ENCODE measurements around the gene CTDNEP1.

CTDNEP1 gene

DNA sequence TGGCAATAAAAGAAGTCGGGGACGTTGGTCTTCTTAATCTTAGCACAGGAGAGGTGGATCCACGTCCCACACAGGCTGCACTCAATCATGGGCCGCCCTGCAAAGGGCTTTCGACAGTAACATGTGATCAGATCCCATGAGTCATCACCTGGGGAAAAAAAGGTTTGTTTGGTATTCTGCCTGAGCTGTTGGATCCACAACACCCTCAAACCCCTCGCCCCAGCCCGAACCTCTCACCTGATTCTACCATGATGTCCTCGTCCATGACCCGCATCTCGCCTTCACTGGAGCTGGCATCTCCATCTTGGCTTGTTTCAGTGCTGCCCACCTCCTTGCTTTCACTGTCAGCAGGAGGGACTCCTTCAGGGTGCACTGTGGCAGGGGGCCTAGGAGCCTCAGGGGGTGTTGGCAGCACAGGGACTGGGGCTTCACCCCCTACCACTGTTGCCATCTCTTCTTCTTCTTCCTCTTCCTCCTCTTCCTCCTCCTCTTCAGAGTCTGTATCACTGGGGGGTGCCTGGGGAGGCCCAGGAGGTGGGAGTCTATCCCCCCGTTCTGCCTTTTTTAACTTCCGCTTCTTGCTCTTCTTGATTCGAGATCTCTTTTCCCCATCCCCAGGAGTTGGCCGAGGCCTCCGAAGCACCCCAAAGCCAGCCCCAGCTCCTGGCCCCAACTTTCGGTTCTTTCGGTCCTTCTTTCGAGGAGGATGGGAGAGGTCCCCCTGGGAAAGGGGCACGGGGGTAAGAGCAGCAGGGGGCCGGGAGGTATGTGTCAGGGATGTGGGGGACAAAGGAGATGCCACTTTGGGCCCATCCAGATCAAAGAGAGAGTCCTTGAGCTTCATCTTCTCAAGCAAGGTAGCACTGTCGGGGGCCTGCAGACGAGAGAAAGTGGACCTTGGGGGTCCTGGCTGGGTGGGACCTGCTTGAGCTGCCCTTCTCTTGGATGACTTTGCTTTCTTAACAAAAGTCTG lies 15.6 kb downstream of the CTDNEP1 start:
- peak overlapping the region; percentile 99 for H3K27ac Mint-ChIP-seq
- ATAC-seq: no peak
- peaks cover 64% of the 10 kb centered on the region for H3K4me1 Mint-ChIP-seq
- no peak for DNase-seq
- H3K36me3 Mint-ChIP-seq (ENCODE audit: low read depth): peaks cover 38% of the 10 kb centered on the region
- H3K9me3 Mint-ChIP-seq: no peaks in the 10 kb centered on the region
- peaks cover 4% of the 10 kb centered on the region for H3K27me3 Mint-ChIP-seq
- peak overlapping the region; percentile 14 for H3K4me3 Mint-ChIP-seq

DNA sequence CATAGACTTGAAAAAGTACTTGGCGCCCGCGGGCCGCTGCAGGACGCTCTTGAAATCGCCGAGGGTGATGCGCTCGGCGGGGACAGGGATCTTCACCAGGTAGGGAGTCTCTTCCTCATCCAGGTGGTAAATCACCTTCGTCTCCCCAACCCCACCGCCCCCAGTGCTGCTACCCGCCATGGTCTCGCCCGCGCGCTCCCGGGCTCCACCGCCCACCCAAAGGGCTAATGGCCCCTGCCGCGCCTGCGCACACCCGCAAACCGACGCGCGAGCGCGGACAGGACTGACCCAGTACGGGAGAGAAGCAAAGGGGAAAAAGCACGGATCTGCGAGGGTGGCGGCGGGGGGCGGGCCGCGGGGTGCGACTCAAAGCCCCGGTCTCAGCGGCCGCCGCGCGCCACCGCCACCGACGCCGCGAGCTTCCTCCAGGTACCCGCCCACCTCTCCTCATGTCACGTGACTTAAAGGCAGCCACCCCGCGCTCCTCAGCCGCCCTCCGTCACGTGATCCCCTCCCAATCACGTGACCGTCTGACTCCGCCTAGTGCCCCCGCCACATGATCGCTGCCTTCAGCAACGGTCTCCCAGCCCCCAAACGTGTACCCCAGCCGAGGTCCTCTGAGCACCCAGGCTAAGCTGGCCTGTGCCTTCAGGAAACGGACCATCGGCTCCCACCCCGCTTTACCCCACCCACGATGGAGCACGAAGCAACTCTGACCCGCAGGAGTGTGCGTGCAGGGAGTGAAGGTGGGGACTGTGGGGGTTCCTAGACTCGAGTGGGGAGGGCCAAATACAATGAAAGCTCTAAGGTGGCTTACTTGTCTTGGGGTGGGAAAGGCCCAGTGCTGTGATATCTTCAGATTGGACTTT lies 17.2 kb downstream of the CTDNEP1 start, which contains the start of gene DVL2:
TSS of gene DVL2 (minus strand) at position 435 of the 869 bp plus-strand sequence. CDS start at position 180, 255 bp downstream.
- Mint-ChIP-seq H3K4me1 (peaks cover 49% of the 10 kb centered on the region), H3K27me3 (peaks cover 2% of the 10 kb centered on the region), H3K27ac (peak within 1 kb of the TSS; percentile 99), H3K9me3 (no peaks in the 10 kb centered on the region), H3K36me3 (ENCODE audit: low read depth) (peaks cover 36% of the 10 kb centered on the region), H3K4me3 (peak within 1 kb of the TSS; percentile 97)
- ATAC-seq (peak; percentile 39), DNase-seq (peak; percentile 96)

DNA sequence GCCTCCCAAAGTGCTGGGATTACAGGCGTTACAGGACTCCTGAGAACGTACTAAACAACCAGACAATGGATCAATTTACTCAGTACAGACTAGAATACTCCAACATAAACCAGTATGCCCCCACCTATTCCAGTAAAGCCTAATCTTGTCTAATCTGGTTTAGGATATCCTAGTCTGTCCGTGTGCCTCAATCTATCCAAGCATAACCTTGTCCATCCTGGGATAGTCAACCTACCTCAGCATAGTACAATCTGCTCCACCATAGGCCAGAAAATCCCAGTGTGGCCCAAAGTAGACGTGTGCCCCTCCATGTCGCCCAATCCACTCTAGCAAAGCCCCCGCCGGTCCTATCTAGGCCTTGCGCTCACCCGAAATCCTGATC lies 17.8 kb downstream of the CTDNEP1 start:
- Mint-ChIP-seq H3K4me1 (peaks cover 53% of the 10 kb centered on the region), H3K36me3 (ENCODE audit: low read depth) (peaks cover 41% of the 10 kb centered on the region), H3K27ac (peak overlapping the region; percentile 99), H3K9me3 (no peaks in the 10 kb centered on the region), H3K27me3 (peaks cover 2% of the 10 kb centered on the region), H3K4me3 (peak overlapping the region; percentile 97)
- DNase-seq: no peak
- ATAC-seq: no peak

DNA sequence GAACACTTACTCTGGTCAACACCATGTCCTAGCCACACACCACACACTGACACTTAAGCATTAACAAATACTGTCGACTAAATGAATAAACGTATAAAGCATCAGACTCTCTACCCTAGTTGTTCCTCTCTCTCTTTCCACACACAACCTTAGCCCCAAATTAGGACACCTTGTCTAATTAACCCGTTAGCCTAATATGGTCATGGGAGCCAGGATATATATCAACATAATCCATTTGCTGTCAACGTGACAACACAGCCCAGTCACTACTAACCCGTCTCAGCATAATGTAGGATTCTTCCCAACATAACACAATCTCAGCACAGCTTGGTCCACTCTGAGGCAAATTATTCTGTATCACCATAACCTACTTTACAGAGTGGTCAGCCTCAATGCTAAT lies 19.4 kb downstream of the CTDNEP1 start:
- no peak for ATAC-seq
- H3K9me3 Mint-ChIP-seq: no peaks in the 10 kb centered on the region
- H3K36me3 Mint-ChIP-seq (ENCODE audit: low read depth): peaks cover 49% of the 10 kb centered on the region
- DNase-seq: no peak
- H3K4me3 Mint-ChIP-seq: peak overlapping the region; percentile 97
- peaks cover 55% of the 10 kb centered on the region for H3K4me1 Mint-ChIP-seq
- H3K27ac Mint-ChIP-seq: no peak overlapping the region
- H3K27me3 Mint-ChIP-seq: peaks cover 2% of the 10 kb centered on the region

DNA sequence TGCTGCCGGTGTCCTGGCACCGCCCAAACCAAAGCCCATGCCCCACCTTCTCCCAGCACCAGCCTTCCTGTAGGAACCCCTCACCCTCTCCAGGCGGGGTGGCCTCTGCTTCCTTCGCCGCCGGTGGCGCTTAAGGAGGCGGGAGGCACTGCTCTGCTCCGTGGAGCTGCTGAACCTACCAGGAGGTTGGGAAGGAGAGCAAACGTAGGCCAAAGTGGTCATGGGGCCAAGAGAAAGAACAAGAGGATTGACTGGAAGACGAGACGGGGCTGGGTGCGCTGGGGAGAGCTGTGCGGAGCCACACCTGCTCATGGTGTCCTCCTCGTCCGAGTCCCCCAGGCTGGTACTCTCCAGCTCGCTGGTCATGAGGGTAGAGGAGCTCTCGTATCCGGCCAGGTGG lies 22.0 kb downstream of the CTDNEP1 start:
- ATAC-seq (no peak), DNase-seq (no peak)
- Mint-ChIP-seq H3K9me3 (no peaks in the 10 kb centered on the region), H3K4me3 (no peak overlapping the region), H3K4me1 (peaks cover 30% of the 10 kb centered on the region), H3K36me3 (ENCODE audit: low read depth) (peaks cover 36% of the 10 kb centered on the region), H3K27me3 (peaks cover 2% of the 10 kb centered on the region), H3K27ac (no peak overlapping the region)

DNA sequence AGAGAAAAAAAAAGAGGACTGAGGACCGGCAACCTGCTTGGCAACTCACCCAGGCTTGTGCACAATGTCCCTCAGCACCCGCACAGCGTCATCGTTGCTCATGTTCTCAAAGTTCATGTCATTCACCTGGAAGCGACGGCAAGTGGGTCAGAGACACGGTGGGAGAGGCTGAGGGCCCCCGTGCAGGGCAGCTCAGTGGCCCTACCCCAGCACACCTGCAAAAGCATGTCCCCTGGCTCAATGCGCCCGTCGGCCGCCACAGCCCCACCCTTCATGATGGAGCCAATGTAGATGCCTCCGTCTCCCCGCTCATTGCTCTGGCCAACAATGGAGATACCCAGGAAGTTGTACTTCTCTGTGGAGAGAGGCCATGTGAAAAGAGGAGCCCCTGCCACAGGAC lies 22.6 kb downstream of the CTDNEP1 start:
- no peak overlapping the region for H3K27ac Mint-ChIP-seq

DNA sequence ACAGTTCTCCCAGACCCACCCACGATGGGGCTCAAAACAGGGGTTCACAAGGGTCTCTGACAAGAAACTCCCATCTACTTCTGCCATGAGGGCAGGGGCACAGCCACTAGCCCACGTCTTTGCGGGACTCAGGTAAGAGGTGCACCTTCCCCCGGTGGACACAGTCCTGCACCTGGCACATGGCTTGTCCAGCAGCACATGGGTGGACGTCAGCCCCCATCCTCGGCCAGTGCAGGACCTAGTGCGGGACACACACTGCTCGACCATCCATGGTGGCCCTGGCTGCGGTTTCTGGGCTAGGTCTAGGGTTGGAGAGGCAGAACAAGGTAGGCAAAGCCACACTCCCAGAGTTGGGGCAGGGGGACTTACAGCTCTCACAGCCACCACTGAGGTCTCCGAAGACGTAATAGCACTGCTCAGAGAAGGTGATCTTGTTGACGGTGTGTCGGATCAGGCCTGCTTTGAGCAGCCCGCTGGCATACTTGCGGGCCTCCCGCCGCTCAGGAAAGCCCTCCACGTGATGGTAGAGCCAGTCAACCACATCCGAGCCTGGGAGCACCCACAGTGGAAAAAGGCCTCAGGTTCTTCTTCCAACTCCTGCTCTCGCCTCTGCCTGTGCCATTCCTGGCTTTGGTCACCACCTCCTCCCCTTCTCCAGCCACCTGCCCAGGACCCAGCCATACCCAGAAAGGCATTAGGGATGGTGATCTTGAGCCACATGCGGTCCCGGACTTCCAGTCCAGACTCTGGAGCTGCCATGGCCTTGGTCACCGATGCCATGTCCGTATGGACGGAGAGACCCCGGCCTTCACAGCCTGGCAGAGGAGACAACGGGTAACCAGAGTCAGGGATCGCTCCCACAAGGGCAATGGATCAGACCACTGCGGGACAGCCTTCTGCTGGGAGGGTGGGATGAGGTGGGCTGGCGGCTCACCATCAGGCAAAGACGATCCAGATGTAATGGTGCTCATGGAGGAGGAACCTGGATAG lies 24.5 kb downstream of the CTDNEP1 start:
- Mint-ChIP-seq H3K9me3 (no peaks in the 10 kb centered on the region), H3K36me3 (ENCODE audit: low read depth) (peaks cover 43% of the 10 kb centered on the region), H3K4me3 (no peak overlapping the region), H3K27me3 (no peaks in the 10 kb centered on the region), H3K4me1 (peaks cover 13% of the 10 kb centered on the region), H3K27ac (no peak overlapping the region)
- no peak for DNase-seq
- no peak for ATAC-seq

More for the DNA sequence above, 22.6 kb downstream of the CTDNEP1 start:
- H3K36me3 Mint-ChIP-seq (ENCODE audit: low read depth): peaks cover 35% of the 10 kb centered on the region
- H3K4me1 Mint-ChIP-seq: peaks cover 28% of the 10 kb centered on the region
- no peak overlapping the region for H3K4me3 Mint-ChIP-seq
- DNase-seq (no peak), ATAC-seq (no peak)
- H3K9me3 Mint-ChIP-seq: no peaks in the 10 kb centered on the region
- no peaks in the 10 kb centered on the region for H3K27me3 Mint-ChIP-seq

DNA sequence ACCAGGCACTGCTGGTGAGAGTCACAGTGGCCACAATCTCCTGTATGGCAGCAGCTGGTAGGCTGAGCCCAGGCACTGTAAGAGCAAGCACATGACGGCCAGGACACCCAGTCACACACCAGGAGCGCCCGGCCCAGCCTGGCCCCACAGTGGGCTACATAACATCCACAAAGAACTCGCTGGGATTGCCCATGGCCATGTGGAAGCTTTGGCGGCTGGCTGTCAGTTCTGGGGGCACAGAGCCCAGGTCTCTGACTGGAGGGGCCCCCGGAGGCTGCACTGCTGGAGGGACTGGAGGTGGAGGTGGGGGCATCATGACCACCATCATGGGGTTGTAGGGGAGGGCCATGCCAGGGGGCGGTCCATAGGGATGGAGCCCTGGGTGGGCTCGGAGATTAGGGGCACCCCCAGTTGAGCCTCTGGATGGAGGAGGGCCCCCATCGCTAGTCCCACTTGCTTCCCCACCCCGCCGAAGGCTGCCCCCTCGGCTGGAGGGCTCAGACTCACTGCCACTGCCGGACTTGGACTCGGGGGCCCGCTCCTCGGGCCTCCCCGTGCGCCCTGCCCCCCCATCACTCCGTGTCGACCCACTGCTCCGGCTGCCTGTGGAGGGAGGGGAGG lies 25.7 kb downstream of the CTDNEP1 start:
- peaks cover 47% of the 10 kb centered on the region for H3K36me3 Mint-ChIP-seq (ENCODE audit: low read depth)
- H3K27ac Mint-ChIP-seq: no peak overlapping the region
- DNase-seq: no peak
- H3K4me1 Mint-ChIP-seq: peaks cover 20% of the 10 kb centered on the region
- no peak overlapping the region for H3K4me3 Mint-ChIP-seq
- no peak for ATAC-seq
- no peaks in the 10 kb centered on the region for H3K9me3 Mint-ChIP-seq
- no peaks in the 10 kb centered on the region for H3K27me3 Mint-ChIP-seq

DNA sequence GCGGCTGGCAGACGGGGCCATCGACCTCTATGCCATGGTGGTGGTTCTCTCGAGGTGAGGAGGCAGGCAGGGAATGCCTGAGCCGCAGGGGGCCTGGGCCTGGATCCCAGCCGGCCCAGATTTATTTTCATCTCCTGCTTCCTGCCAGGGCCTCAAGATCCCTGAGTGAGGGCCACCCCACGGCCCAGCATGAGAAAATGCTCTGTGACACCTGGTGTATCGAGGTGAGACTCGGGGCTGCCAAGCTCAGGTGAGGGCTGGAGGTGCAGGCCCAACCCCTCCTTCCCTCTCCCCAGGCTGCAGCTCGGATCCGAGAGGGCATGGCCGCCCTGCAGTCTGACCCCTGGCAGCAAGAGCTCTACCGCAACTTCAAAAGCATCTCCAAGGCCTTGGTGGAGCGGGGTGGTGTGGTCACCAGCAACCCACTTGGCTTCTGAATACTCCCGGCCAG lies 26.8 kb downstream of the CTDNEP1 start:
- H3K9me3 Mint-ChIP-seq: no peaks in the 10 kb centered on the region

DNA sequence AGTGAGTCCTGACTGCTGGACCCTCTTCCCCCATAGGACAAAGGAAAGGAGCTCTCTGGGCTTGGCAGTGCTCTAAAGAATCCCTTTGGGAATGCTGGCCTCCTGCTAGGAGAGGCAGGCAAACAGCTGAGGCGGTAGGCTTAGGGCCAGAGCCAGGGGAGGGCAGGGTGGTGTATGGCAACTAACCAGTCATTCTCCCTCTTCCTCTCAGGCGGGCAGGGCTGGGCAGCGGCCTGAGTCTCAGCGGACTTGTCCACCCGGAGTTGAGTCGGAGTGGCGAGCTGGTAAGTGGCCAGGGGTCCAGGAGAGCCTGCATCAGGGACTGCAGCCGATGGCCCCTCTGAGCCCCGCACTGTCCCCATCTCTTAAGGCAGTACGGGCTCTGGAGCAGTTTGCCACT lies 27.4 kb downstream of the CTDNEP1 start:
- Mint-ChIP-seq H3K36me3 (ENCODE audit: low read depth) (peaks cover 39% of the 10 kb centered on the region), H3K9me3 (no peaks in the 10 kb centered on the region), H3K27ac (no peak overlapping the region), H3K27me3 (no peaks in the 10 kb centered on the region), H3K4me3 (no peak overlapping the region), H3K4me1 (peaks cover 31% of the 10 kb centered on the region)
- DNase-seq (no peak), ATAC-seq (no peak)

More for the DNA sequence above, 26.8 kb downstream of the CTDNEP1 start:
- ATAC-seq (no peak), DNase-seq (no peak)
- Mint-ChIP-seq H3K27me3 (no peaks in the 10 kb centered on the region), H3K4me1 (peaks cover 28% of the 10 kb centered on the region), H3K36me3 (ENCODE audit: low read depth) (peaks cover 41% of the 10 kb centered on the region), H3K4me3 (no peak overlapping the region), H3K27ac (no peak overlapping the region)

DNA sequence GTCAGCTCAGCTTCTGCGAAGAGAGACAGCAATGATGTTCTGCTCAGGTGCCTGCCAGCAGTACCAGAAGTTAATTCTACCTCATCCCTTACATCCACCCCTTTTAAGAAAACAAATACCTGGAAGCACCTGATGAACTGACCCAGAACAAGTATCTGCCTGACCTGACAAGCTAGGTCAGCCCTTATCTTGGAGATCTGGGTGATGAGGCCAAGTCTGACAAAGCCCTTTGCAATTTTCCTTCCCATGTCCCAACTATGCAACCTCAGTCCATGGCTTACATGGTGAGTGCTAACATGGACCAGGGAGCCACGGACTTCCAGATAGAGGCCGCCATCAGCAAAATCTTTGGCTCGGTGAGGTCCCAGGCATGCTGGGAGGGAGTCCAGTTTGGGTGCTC lies 28.2 kb downstream of the CTDNEP1 start:
- DNase-seq: no peak
- H3K4me1 Mint-ChIP-seq: peaks cover 33% of the 10 kb centered on the region
- ATAC-seq: no peak
- no peaks in the 10 kb centered on the region for H3K27me3 Mint-ChIP-seq
- H3K36me3 Mint-ChIP-seq (ENCODE audit: low read depth): peaks cover 31% of the 10 kb centered on the region
- no peak overlapping the region for H3K27ac Mint-ChIP-seq
- no peaks in the 10 kb centered on the region for H3K9me3 Mint-ChIP-seq
- H3K4me3 Mint-ChIP-seq: no peak overlapping the region

DNA sequence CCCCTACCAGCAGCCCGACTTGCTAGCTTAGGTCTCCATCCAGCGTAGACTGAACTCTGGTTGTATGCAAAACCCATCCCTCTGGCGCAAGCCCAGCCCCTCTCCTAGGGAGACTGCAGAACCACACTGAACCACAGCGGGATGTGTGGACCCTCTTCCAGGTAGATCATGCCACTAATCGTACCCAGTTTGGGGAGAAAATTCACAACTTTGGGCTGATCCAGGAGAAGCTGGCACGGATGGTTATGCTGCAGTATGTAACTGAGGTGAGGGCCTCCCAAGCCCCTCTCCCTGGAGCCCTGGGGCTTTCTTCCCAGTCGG lies 28.6 kb downstream of the CTDNEP1 start:
- H3K27ac Mint-ChIP-seq: no peak overlapping the region
- H3K9me3 Mint-ChIP-seq: no peaks in the 10 kb centered on the region
- peaks cover 33% of the 10 kb centered on the region for H3K4me1 Mint-ChIP-seq
- H3K27me3 Mint-ChIP-seq: no peaks in the 10 kb centered on the region
- DNase-seq (no peak), ATAC-seq (no peak)
- peaks cover 27% of the 10 kb centered on the region for H3K36me3 Mint-ChIP-seq (ENCODE audit: low read depth)
- H3K4me3 Mint-ChIP-seq: no peak overlapping the region

DNA sequence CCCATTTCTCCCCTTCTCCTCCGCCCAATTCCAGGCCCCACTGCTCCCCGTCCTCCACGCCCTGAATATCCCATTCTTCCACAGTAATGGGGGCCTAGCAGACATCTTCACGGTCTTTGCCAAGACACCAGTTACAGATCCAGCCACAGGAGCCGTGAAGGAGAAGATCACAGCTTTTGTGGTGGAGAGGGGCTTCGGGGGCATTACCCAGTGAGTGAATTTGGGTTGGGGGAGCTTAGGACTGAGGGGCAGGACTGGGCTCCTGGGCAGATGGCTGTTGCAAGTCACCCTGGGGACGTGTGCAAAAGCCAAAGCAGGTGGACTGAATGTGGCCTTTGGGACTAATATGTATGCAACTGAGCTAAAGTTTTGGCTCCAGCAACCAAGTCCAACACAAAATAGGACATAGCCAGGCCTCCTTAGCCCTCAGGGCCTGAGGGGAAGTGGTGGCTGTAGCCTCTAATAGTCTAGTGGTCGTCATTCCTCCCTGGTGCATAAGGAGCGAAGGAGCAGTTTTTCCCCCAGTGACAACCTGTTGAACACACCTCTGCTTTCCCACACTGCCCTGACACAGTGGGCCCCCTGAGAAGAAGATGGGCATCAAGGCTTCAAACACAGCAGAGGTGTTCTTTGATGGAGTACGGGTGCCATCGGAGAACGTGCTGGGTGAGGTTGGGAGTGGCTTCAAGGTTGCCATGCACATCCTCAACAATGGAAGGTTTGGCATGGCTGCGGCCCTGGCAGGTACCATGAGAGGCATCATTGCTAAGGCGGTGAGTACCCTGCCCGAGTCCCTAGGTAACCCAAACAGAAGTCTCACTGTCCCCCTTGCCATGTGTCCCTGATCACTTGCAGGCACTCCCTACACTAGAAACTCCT lies 29.2 kb downstream of the CTDNEP1 start:
- DNase-seq (no peak), ATAC-seq (no peak)
- Mint-ChIP-seq H3K4me3 (no peak overlapping the region), H3K27me3 (no peaks in the 10 kb centered on the region), H3K36me3 (ENCODE audit: low read depth) (peaks cover 26% of the 10 kb centered on the region), H3K27ac (peak overlapping the region; percentile 35), H3K9me3 (no peaks in the 10 kb centered on the region), H3K4me1 (peaks cover 37% of the 10 kb centered on the region)
